ENCODE measurements around the gene HSBP1. TPM values are rescaled to one million over a fixed set of nuclear protein-coding genes. Genes with fewer than 3 reads are reported as not detected.

The HSBP1 gene
- total RNA-seq, 2 experiments from 2014 or later: 64.8 to 72.9 TPM

- Mint-ChIP-seq H3K27me3 (ENCODE audit: low read depth) (peaks cover 9% of the 10 kb centered on the region), H3K9me3 (ENCODE audit: insufficient read depth) (no peaks in the 10 kb centered on the region), H3K4me1 (ENCODE audit: low read depth) (no peaks in the 10 kb centered on the region), H3K4me3 (no peak overlapping the region), H3K36me3 (ENCODE audit: low read depth) (no peaks in the 10 kb centered on the region), H3K27ac (no peak overlapping the region)
- ChIA-PET POLR2A (no interaction called here), CTCF (no interaction called here)
- DNase-seq (no peak), ATAC-seq (no peak)
These were observed 35.9 kb downstream of the HSBP1 start for GRCh38 chr16:83843657-83844056.

- H3K27ac Mint-ChIP-seq: no peak overlapping the region
- H3K36me3 Mint-ChIP-seq (ENCODE audit: low read depth): no peaks in the 10 kb centered on the region
- DNase-seq (no peak), ATAC-seq (no peak)
- no peaks in the 10 kb centered on the region for H3K9me3 Mint-ChIP-seq (ENCODE audit: insufficient read depth)
- ChIA-PET CTCF (no interaction called here), POLR2A (no interaction called here)
- H3K27me3 Mint-ChIP-seq (ENCODE audit: low read depth): peaks cover 4% of the 10 kb centered on the region
- no peaks in the 10 kb centered on the region for H3K4me1 Mint-ChIP-seq (ENCODE audit: low read depth)
- H3K4me3 Mint-ChIP-seq: no peak overlapping the region
These were observed 37.5 kb downstream of the HSBP1 start for GRCh38 chr16:83845263-83845662.

GRCh38 chr16:83847371-83848225 is 39.8 kb downstream of the HSBP1 start:
- H3K4me3 Mint-ChIP-seq: no peak overlapping the region
- no peaks in the 10 kb centered on the region for H3K36me3 Mint-ChIP-seq (ENCODE audit: low read depth)
- no peaks in the 10 kb centered on the region for H3K4me1 Mint-ChIP-seq (ENCODE audit: low read depth)
- ChIA-PET POLR2A (no interaction called here), CTCF (interaction anchor here (0.6 to 1.2 kb wide), 2 partner anchors 21 to 23 kb away, joined by 3 to 4 read pairs; no protein-coding TSS in a partner anchor)
- H3K9me3 Mint-ChIP-seq (ENCODE audit: insufficient read depth): no peaks in the 10 kb centered on the region
- H3K27me3 Mint-ChIP-seq (ENCODE audit: low read depth): peaks cover 4% of the 10 kb centered on the region
- no peak overlapping the region for H3K27ac Mint-ChIP-seq
- ATAC-seq: no peak
- no peak for DNase-seq

DNA sequence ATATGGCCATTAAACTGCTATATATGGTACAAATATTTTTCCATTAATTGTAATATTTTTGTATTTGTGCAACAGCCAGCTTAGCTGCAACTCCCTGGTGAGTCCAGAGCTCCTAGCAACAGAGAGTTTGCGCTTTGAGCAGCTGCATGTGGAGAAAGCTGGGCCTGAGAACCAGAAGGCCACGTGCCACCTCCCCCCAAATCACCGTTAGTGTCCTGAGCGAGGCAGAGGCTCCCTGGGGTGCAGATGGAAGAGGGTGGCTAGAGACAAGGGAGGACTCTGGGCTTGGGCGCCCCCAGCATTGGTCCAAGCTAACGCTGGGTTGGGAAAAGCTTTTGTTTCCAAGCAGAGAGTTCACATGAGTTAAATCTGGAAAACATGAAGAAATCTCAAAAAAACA is 41.6 kb downstream of the HSBP1 start:
- no peak overlapping the region for H3K4me3 Mint-ChIP-seq
- CTCF ChIA-PET: no interaction called here
- no peaks in the 10 kb centered on the region for H3K9me3 Mint-ChIP-seq (ENCODE audit: insufficient read depth)
- no peaks in the 10 kb centered on the region for H3K36me3 Mint-ChIP-seq (ENCODE audit: low read depth)
- no peaks in the 10 kb centered on the region for H3K4me1 Mint-ChIP-seq (ENCODE audit: low read depth)
- H3K27ac Mint-ChIP-seq: no peak overlapping the region
- DNase-seq (no peak), ATAC-seq (no peak)
- H3K27me3 Mint-ChIP-seq (ENCODE audit: low read depth): no peaks in the 10 kb centered on the region
- POLR2A ChIA-PET: no interaction called here

- H3K4me3 Mint-ChIP-seq: no peak overlapping the region
- H3K9me3 Mint-ChIP-seq (ENCODE audit: insufficient read depth): no peaks in the 10 kb centered on the region
- ChIA-PET CTCF (interaction anchor here (1.2 kb wide), 1 partner anchor 24 kb away, joined by 3 read pairs; no protein-coding TSS in a partner anchor), POLR2A (no interaction called here)
- H3K27ac Mint-ChIP-seq: no peak overlapping the region
- no peak for DNase-seq
- H3K36me3 Mint-ChIP-seq (ENCODE audit: low read depth): no peaks in the 10 kb centered on the region
- no peaks in the 10 kb centered on the region for H3K27me3 Mint-ChIP-seq (ENCODE audit: low read depth)
- no peaks in the 10 kb centered on the region for H3K4me1 Mint-ChIP-seq (ENCODE audit: low read depth)
- no peak for ATAC-seq
These were observed 43.2 kb downstream of the HSBP1 start for GRCh38 chr16:83850947-83851346.

DNA sequence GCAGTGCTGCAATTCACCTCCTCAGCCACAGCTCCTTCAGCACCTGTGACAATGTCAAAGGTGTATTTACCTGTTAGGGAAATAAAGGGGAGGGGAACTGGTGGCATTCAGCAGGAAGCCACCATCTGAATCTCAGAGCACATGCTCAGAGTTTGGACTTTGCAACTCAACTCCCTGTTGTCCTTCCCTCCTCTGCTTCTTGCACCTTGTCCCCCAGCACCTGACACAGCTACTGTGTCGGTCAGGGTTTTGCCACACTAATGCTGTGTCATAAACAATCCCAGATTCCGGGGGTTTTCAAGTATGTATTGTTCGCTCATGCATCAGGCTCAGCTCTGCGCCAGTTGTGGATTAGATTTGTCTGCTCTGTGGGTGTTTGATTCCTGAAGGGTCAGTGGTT is 43.7 kb downstream of the HSBP1 start:
- Mint-ChIP-seq H3K27me3 (ENCODE audit: low read depth) (no peaks in the 10 kb centered on the region), H3K4me1 (ENCODE audit: low read depth) (no peaks in the 10 kb centered on the region), H3K27ac (no peak overlapping the region), H3K9me3 (ENCODE audit: insufficient read depth) (no peaks in the 10 kb centered on the region), H3K36me3 (ENCODE audit: low read depth) (no peaks in the 10 kb centered on the region), H3K4me3 (no peak overlapping the region)
- no peak for ATAC-seq
- no peak for DNase-seq
- ChIA-PET CTCF (interaction anchor here (1.2 kb wide), 1 partner anchor 25 kb away, joined by 3 read pairs; no protein-coding TSS in a partner anchor), POLR2A (no interaction called here)

- Mint-ChIP-seq H3K9me3 (ENCODE audit: insufficient read depth) (no peaks in the 10 kb centered on the region), H3K4me3 (no peak overlapping the region), H3K27me3 (ENCODE audit: low read depth) (no peaks in the 10 kb centered on the region), H3K36me3 (ENCODE audit: low read depth) (no peaks in the 10 kb centered on the region), H3K27ac (no peak overlapping the region), H3K4me1 (ENCODE audit: low read depth) (no peaks in the 10 kb centered on the region)
- CTCF ChIA-PET: no interaction called here
- ATAC-seq (no peak), DNase-seq (no peak)
- POLR2A ChIA-PET: no interaction called here
These were observed 45.0 kb downstream of the HSBP1 start for GRCh38 chr16:83852774-83853173.

DNA sequence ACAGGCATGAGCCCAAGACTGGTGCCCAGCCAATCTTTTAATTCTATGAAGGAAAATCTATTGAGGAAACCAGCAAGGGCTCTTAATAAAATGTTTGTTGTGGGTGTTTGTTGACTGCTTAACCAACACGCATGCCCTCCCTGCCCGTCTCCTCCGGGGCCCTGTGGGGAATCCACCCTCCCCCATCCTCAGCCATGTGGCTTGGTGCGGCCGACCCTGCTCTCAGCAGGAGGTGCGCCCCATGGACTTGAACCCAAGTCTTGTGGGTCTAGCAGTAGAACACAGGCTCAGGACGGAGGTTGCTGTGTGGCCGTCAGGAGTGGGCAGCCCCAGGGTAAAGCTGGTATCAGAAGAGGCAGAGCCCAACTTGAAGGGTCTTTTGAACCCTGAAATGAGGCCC is 46.1 kb downstream of the HSBP1 start:
- H3K9me3 Mint-ChIP-seq (ENCODE audit: insufficient read depth): no peaks in the 10 kb centered on the region
- ChIA-PET POLR2A (no interaction called here), CTCF (no interaction called here)
- H3K4me1 Mint-ChIP-seq (ENCODE audit: low read depth): no peaks in the 10 kb centered on the region
- no peak overlapping the region for H3K27ac Mint-ChIP-seq
- H3K36me3 Mint-ChIP-seq (ENCODE audit: low read depth): no peaks in the 10 kb centered on the region
- H3K4me3 Mint-ChIP-seq: no peak overlapping the region
- H3K27me3 Mint-ChIP-seq (ENCODE audit: low read depth): no peaks in the 10 kb centered on the region
- DNase-seq (no peak), ATAC-seq (no peak)

GRCh38 chr16:83854420-83854819 is 46.6 kb downstream of the HSBP1 start:
- ChIA-PET POLR2A (no interaction called here), CTCF (no interaction called here)
- Mint-ChIP-seq H3K4me3 (no peak overlapping the region), H3K27ac (no peak overlapping the region), H3K27me3 (ENCODE audit: low read depth) (no peaks in the 10 kb centered on the region), H3K36me3 (ENCODE audit: low read depth) (no peaks in the 10 kb centered on the region), H3K9me3 (ENCODE audit: insufficient read depth) (no peaks in the 10 kb centered on the region), H3K4me1 (ENCODE audit: low read depth) (no peaks in the 10 kb centered on the region)
- ATAC-seq (no peak), DNase-seq (no peak)

GRCh38 chr16:83856792-83857191 is 49.0 kb downstream of the HSBP1 start:
- Mint-ChIP-seq H3K4me3 (no peak overlapping the region), H3K27ac (no peak overlapping the region), H3K36me3 (ENCODE audit: low read depth) (no peaks in the 10 kb centered on the region), H3K27me3 (ENCODE audit: low read depth) (no peaks in the 10 kb centered on the region), H3K4me1 (ENCODE audit: low read depth) (no peaks in the 10 kb centered on the region), H3K9me3 (ENCODE audit: insufficient read depth) (no peaks in the 10 kb centered on the region)
- ATAC-seq (no peak), DNase-seq (no peak)
- ChIA-PET POLR2A (no interaction called here), CTCF (interaction anchor here (0.6 kb wide), 1 partner anchor 461 kb away, joined by 3 read pairs; no protein-coding TSS in a partner anchor)

DNA sequence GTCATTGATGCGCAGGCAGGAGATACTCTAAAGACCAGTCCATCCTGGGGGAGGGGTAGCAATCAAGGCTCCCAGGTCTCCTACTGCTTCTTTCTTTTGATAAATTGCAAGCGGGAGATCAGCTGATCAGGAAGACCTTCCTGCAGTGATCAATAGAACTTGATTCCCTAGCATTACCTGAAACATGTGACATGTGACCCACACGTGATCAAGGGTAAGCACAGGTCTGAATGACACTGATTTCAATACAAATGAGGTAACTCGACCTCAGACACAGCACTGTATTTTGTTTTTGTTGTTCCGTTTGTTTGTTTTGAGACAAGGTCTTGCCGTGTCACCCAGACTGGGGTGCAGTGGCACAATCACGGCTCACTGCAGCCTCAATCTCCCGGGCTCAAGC is 51.5 kb downstream of the HSBP1 start:
- ATAC-seq (no peak), DNase-seq (no peak)
- no peak overlapping the region for H3K4me3 Mint-ChIP-seq
- H3K27ac Mint-ChIP-seq: no peak overlapping the region
- ChIA-PET CTCF (no interaction called here), POLR2A (no interaction called here)
- no peaks in the 10 kb centered on the region for H3K4me1 Mint-ChIP-seq (ENCODE audit: low read depth)
- H3K9me3 Mint-ChIP-seq (ENCODE audit: insufficient read depth): no peaks in the 10 kb centered on the region
- H3K27me3 Mint-ChIP-seq (ENCODE audit: low read depth): no peaks in the 10 kb centered on the region
- H3K36me3 Mint-ChIP-seq (ENCODE audit: low read depth): no peaks in the 10 kb centered on the region

DNA sequence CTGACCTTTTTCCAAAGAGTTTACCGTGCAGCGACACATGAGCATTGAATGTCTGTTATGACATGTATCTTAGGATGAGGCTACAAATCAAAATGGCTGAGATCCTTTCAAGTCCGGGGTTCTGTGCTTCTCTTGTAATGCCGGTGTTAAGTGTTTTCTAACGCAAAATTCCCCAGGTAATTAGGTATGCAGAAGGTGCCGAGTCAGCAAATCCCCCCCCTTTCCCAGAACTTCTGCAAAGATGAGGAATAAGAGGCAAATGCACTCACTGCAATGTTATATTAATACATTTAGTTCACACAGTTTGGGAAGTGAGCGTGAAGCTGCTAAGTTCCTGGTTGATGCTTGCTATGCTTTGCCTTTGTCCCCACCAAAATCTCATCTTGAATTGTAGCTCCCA is 54.9 kb downstream of the HSBP1 start:
- no peak overlapping the region for H3K4me3 Mint-ChIP-seq
- CTCF ChIA-PET: no interaction called here
- ATAC-seq: no peak
- DNase-seq: no peak
- H3K27me3 Mint-ChIP-seq (ENCODE audit: low read depth): peaks cover 11% of the 10 kb centered on the region
- no peaks in the 10 kb centered on the region for H3K4me1 Mint-ChIP-seq (ENCODE audit: low read depth)
- POLR2A ChIA-PET: no interaction called here
- H3K27ac Mint-ChIP-seq: no peak overlapping the region
- H3K9me3 Mint-ChIP-seq (ENCODE audit: insufficient read depth): no peaks in the 10 kb centered on the region
- H3K36me3 Mint-ChIP-seq (ENCODE audit: low read depth): no peaks in the 10 kb centered on the region

GRCh38 chr16:83863682-83864081 is 55.9 kb downstream of the HSBP1 start:
- Mint-ChIP-seq H3K4me3 (no peak overlapping the region), H3K27ac (no peak overlapping the region), H3K9me3 (ENCODE audit: insufficient read depth) (no peaks in the 10 kb centered on the region), H3K36me3 (ENCODE audit: low read depth) (no peaks in the 10 kb centered on the region), H3K27me3 (ENCODE audit: low read depth) (peaks cover 11% of the 10 kb centered on the region), H3K4me1 (ENCODE audit: low read depth) (no peaks in the 10 kb centered on the region)
- POLR2A ChIA-PET: no interaction called here
- ATAC-seq: no peak
- no peak for DNase-seq
- CTCF ChIA-PET: no interaction called here
